ENCODE data around the gene FANCC. TPM values are rescaled to one million over a fixed set of nuclear protein-coding genes. Genes with fewer than 3 reads are reported as not detected.

FANCC gene
- total and polyA plus RNA-seq, 2 of the 8 experiments (the other 6 are each of a cell fraction or from before 2014, with no cell fraction given), result 7.8 to 15.2 TPM

DNA sequence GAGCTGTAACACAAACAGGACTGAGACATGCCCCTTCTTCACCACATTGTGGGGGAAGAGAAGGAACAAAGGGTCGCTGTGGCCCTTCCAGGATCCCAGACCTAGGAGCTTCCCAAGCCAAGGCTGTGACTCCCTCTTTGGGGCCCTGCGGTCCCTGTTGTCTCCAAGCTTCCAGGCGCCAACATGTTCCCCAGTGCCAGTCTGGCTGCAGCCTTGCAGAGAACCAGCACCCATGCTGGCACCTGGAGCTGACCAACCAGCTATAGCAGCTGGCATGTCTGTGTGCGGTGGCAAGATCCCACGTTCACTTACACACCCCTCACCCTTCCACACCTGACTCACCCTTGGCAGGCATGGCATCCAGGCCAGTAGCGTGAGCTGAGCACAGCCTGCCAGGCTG is 20.7 kb upstream of the FANCC start:
- no peak overlapping the region for H3K18ac ChIP-seq (ENCODE audit: extremely low read depth, low read length)
- no peak overlapping the region for H2AFZ ChIP-seq (ENCODE audit: low read length)
- no peak overlapping the region for H4K91ac ChIP-seq (replicated peaks; ENCODE audit: insufficient read length, low read length)
- H2BK5ac ChIP-seq (ENCODE audit: low read depth, low read length), result no peak overlapping the region
- H3K27me3 ChIP-seq (replicated peaks in 1 of 4; ENCODE audit: control insufficient read depth in 3 of 4, extremely low read depth in 1 of 4, insufficient read depth in 3 of 4, low read length in 3 of 4), result no peaks in the 10 kb centered on the region; a peak in 1 of 7 replicates
- no peaks in the 10 kb centered on the region for H3K79me2 ChIP-seq (ENCODE audit: control insufficient read depth in 1 of 2, insufficient read depth in 2 of 2, low read length in 2 of 2)
- FAIRE-seq, result no peak
- no peak for TF ChIP-seq SIRT6 (IDR thresholded peaks at IDR 0.05; ENCODE audit: low read length)
- TF ChIP-seq HDAC6 (IDR thresholded peaks at IDR 0.05; ENCODE audit: low read depth, low read length), result no peak
- no peak for TF ChIP-seq CTBP2 (IDR thresholded peaks at IDR 0.05; ENCODE audit: borderline replicate concordance, insufficient read depth, insufficient read length, low read length)
- no peak for TF ChIP-seq JUN (IDR thresholded peaks at IDR 0.05; ENCODE audit: low read depth, low read length)
- H3K14ac ChIP-seq (ENCODE audit: insufficient read length), result no peak overlapping the region
- no peak overlapping the region for H3K56ac ChIP-seq (replicated peaks; ENCODE audit: insufficient read length, low read depth, low read length)
- H3K27ac ChIP-seq (ENCODE audit: low read depth, low read length), result no peak overlapping the region
- H2BK120ac ChIP-seq (replicated peaks; ENCODE audit: low read depth, low read length), result no peak overlapping the region
- H3K36me3 ChIP-seq (ENCODE audit: control insufficient read depth in 2 of 4, insufficient read depth in 4 of 4, low read length in 3 of 4), result no peaks in the 10 kb centered on the region
- no peaks in the 10 kb centered on the region for H3K79me1 ChIP-seq (ENCODE audit: low read depth, low read length)
- H3K4me2 ChIP-seq (ENCODE audit: insufficient read depth in 1 of 2, low read depth in 2 of 2, low read length in 2 of 2), result no peak overlapping the region
- no peak overlapping the region for H3K9ac ChIP-seq (replicated peaks in 1 of 4; ENCODE audit: extremely low read depth in 1 of 4, low read depth in 3 of 4, low read length in 3 of 4)
- no peak overlapping the region for H2BK15ac ChIP-seq (ENCODE audit: low read length)
- no peak overlapping the region for H3K4me3 ChIP-seq (ENCODE audit: extremely low read depth in 1 of 4, insufficient read depth in 2 of 4, low read depth in 3 of 4, low read length in 4 of 4)
- no peak overlapping the region for H3K23ac ChIP-seq (ENCODE audit: insufficient read length)
- no peak for DNase-seq (ENCODE audit: low read depth in 1 of 2, low spot score in 2 of 2)
- 90% methylated on average over 6 of the region's 6 CpGs; no CpG with 5 or more reads in 1 of the 2 experiments for WGBS, 2 experiments (ENCODE audit: extremely low coverage in 1 of 2, insufficient coverage in 1 of 2, insufficient read length in 1 of 2, insufficient replicate concordance in 2 of 2, low coverage in 1 of 2, low lambda C conversion rate in 2 of 2, missing lambda C conversion rate in 1 of 2)
- no peaks in the 10 kb centered on the region for H3K4me1 ChIP-seq (replicated peaks in 1 of 4; ENCODE audit: control insufficient read depth in 3 of 4, insufficient read depth in 4 of 4, low read length in 3 of 4)
- H4K20me1 ChIP-seq (replicated peaks in 1 of 2; ENCODE audit: control insufficient read depth in 1 of 2, insufficient read depth in 2 of 2, low read length in 2 of 2), result no peaks in the 10 kb centered on the region
- H2BK20ac ChIP-seq (ENCODE audit: low read length), result no peak overlapping the region
- H3K9me3 ChIP-seq (ENCODE audit: insufficient read depth in 2 of 2, low read depth in 1 of 2, low read length in 1 of 2), result no peaks in the 10 kb centered on the region
- no peak overlapping the region for H4K5ac ChIP-seq (ENCODE audit: insufficient read length, low read depth, low read length)
- H3K23me2 ChIP-seq (ENCODE audit: low read depth, low read length), result no peaks in the 10 kb centered on the region
- H2BK12ac ChIP-seq (ENCODE audit: low read depth, low read length), result no peak overlapping the region
- no peak overlapping the region for H3K4ac ChIP-seq (replicated peaks; ENCODE audit: insufficient read length, low read depth, low read length)
- POLR2A ChIA-PET (ENCODE audit: partially characterized antibody), result interaction anchor here (1.8 kb wide), 1 partner anchor 21 kb away, joined by 6 read pairs; the partner anchor contains the start of gene FANCC
- H4K8ac ChIP-seq (ENCODE audit: extremely low read depth, insufficient read depth, low read length), result no peak overlapping the region; the same call in 1 of the 2 replicates
- H2AK5ac ChIP-seq (ENCODE audit: low read depth, low read length), result no peak overlapping the region
- CTCF ChIA-PET (ENCODE audit: partially characterized antibody), result interaction anchor here (0.6 to 4.7 kb wide), 9 partner anchors 10 to 779 kb away, joined by 3 to 23 read pairs (median 4); no protein-coding TSS in a partner anchor
